Muscle of leg (tissue), 11 donors: ENCODE data around the gene CUL1. TPM values are rescaled to one million over a fixed set of nuclear protein-coding genes. Genes with fewer than 3 reads are reported as not detected.

Experiments used
- DNase-seq: peaks from one replicate; pipeline ENCODE4 v3.0.0; 2013
- H3K27ac ChIP-seq: one replicate; pipeline ENCODE4 v1.5.1; 2013; ENCODE audit warnings: mild to moderate bottlenecking, low read length, control low read depth
- H3K27me3 ChIP-seq: one replicate; pipeline ENCODE4 v1.6.1; 2013; ENCODE audit warnings: low read length; ENCODE audit not compliant: control insufficient read depth, insufficient read depth
- H3K36me3 ChIP-seq: one replicate; pipeline ENCODE4 v1.6.1; 2013; ENCODE audit warnings: low read length; ENCODE audit not compliant: control insufficient read depth, insufficient read depth
- H3K4me1 ChIP-seq: one replicate; pipeline ENCODE4 v1.6.1; 2013; ENCODE audit warnings: low read length; ENCODE audit not compliant: control insufficient read depth, insufficient read depth
- H3K4me3 ChIP-seq: one replicate; pipeline ENCODE4 v1.5.1; 2013; ENCODE audit warnings: low read length, control low read depth
- H3K9me3 ChIP-seq: replicated peaks from 2 replicates; pipeline ENCODE4 v1.6.1; 2013; ENCODE audit warnings: low read depth, low read length; ENCODE audit not compliant: control insufficient read depth
- WGBS: methylation state at CpG from one replicate; pipeline ENCODE4 v1.1.5; 2013; ENCODE audit warnings: missing lambda C conversion rate; ENCODE audit not compliant: insufficient coverage; 5-methylcytosine and 5-hydroxymethylcytosine counted together
- polyA plus RNA-seq, 8 donors: library from polyadenylated mRNA; unstranded; fragments of 120-200 nt; gene quantifications; one replicate each; pipeline versions ENCODE4 v1.2.1 to v1.2.3, GENCODE V29; 2013; ENCODE audit warnings: inconsistent platforms in 1 of 8, low replicate concordance in 1 of 8; ENCODE audit not compliant: insufficient read length in 8 of 8, insufficient read depth in 1 of 8
- total RNA-seq: library from RNA; stranded (reverse); fragments of 120-200 nt; gene quantifications from one replicate; pipeline ENCODE4 v1.2.4, GENCODE V29; 2013

The CUL1 gene
- total and polyA plus RNA-seq, 9 donors, result 34.0 to 51.8 (median 47.5) TPM

- Histone ChIP-seq H3K36me3 (peaks cover 14% of the 10 kb centered on the region), H3K27ac (no peak overlapping the region), H3K27me3 (no peaks in the 10 kb centered on the region), H3K4me1 (no peaks in the 10 kb centered on the region), H3K4me3 (no peak overlapping the region), H3K9me3 (no peaks in the 10 kb centered on the region)
- DNase-seq, result no peak
- WGBS, result 84% methylated on average over 4 of the region's 4 CpGs
Observed at GRCh38 chr7:148835854-148836253, 137.2 kb downstream of the CUL1 start.

GRCh38 chr7:148838905-148839304 is 140.2 kb downstream of the CUL1 start:
- Histone ChIP-seq H3K36me3 (peaks cover 13% of the 10 kb centered on the region), H3K27me3 (no peaks in the 10 kb centered on the region), H3K4me3 (no peak overlapping the region), H3K9me3 (no peaks in the 10 kb centered on the region), H3K4me1 (no peaks in the 10 kb centered on the region), H3K27ac (no peak overlapping the region)
- DNase-seq, result no peak
- 92% methylated on average over 1 of the region's 2 CpGs for WGBS

DNA sequence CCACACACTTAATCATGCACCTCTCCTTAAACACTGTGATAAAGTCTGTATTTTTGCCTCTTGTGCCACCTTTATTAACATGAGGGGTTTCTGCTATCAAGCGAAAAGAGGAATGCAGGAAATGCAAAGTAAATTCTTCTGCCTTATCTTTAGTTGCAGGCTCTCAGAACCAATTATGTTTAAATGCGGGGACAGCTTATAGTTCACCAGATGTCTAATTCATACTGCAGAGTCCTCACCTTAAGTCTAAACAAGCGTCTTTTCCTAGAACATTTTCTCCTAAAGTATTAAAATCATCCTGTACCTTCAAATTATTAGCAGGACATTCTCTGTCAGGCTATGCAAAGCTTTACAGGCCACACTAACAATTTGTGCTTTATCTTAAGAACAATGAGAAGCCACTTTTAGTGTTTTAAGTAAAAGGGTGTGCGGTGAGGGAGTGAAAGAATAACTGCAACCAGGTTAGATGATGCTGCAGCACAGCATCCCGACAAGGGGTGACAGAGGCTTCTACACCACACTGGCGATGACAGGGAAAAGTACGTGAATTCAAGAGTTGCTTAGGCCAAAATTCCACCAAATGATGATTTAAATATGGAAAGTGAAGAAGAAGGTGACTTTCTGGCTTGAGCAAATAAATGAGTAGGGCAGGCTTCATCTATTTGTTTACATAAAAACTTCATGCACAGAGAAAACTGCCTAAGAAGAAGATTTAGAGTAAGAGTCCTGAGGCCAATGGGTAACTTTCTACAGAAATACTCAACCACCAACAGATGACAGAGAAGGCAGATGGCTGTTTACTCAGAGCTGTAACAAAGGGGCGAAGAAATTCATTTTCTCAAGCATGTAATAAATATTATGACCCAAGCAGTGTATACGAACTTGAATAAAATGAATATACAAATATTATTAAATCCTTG is 149.4 kb downstream of the CUL1 start:
- Histone ChIP-seq H3K36me3 (no peaks in the 10 kb centered on the region), H3K9me3 (no peaks in the 10 kb centered on the region), H3K4me1 (peaks cover 2% of the 10 kb centered on the region), H3K4me3 (no peak overlapping the region), H3K27me3 (no peaks in the 10 kb centered on the region), H3K27ac (no peak overlapping the region)
- WGBS, result 78% methylated on average over 2 of the region's 9 CpGs
- DNase-seq, result no peak

- Histone ChIP-seq H3K36me3 (no peaks in the 10 kb centered on the region), H3K9me3 (no peaks in the 10 kb centered on the region), H3K27me3 (no peaks in the 10 kb centered on the region), H3K4me1 (peaks cover 2% of the 10 kb centered on the region), H3K27ac (no peak overlapping the region), H3K4me3 (no peak overlapping the region)
- WGBS, result 44% methylated on average over 2 of the region's 7 CpGs
- DNase-seq, result peak; percentile 34
Observed at GRCh38 chr7:148849393-148850098, 150.8 kb downstream of the CUL1 start.

DNA sequence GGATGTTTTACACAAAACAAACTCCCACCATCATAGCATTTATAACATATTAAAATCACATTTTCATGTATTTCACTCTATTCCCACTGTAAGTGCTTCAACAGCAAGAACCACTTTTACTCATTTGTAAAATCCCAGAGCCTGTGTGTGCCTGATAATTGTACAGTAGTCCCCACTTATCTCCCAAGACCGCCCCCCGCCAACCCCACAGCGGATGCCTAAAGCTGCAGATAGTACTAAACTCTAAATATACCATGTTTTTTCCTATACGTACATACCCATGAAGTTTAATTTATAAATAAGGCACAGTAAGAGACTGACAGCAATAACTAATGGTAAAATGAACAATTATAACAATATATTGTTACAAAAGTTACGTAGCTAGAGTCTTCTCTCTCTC is 151.9 kb downstream of the CUL1 start:
- no peak for DNase-seq
- Histone ChIP-seq H3K9me3 (no peaks in the 10 kb centered on the region), H3K4me1 (peaks cover 10% of the 10 kb centered on the region), H3K36me3 (no peaks in the 10 kb centered on the region), H3K27ac (no peak overlapping the region), H3K27me3 (no peaks in the 10 kb centered on the region), H3K4me3 (no peak overlapping the region)
- WGBS, result no CpG with 5 or more reads among the region's 5 CpGs

Other genes starting within 250 kb of the CUL1 start
- 0.27 TPM for gene C7orf33, start 108.1 kb upstream of the CUL1 start, total RNA-seq
- gene C7orf33, start 108.1 kb upstream of the CUL1 start, polyA plus RNA-seq, result 1 to 10 TPM in 3 of 8 donors, under 1 TPM in 5; 0.29 to 1.5 (median 0.41) TPM
- gene EZH2, start 185.4 kb downstream of the CUL1 start, total RNA-seq, result 13.1 TPM
- 10 to 100 TPM; 19.7 to 30.2 (median 23.9) TPM for gene EZH2, start 185.4 kb downstream of the CUL1 start, polyA plus RNA-seq